Measurements from ENCODE around the gene ARHGEF10L. TPM values are rescaled to one million over a fixed set of nuclear protein-coding genes. Genes with fewer than 3 reads are reported as not detected.

ARHGEF10L gene
- total RNA-seq, 1 donor from 2014 or later, result 3.1 TPM

GRCh38 chr1:17521946-17522612 is 17.4 kb upstream of the ARHGEF10L start:
- H3K36me3 Mint-ChIP-seq (ENCODE audit: low read depth, unreplicated experiment), result no peaks in the 10 kb centered on the region
- no peak overlapping the region for H3K4me3 Mint-ChIP-seq (ENCODE audit: unreplicated experiment)
- no peak for TF ChIP-seq CTCF (IDR thresholded peaks at IDR 0.05; ENCODE audit: unreplicated experiment)
- DNase-seq (ENCODE audit: low spot score), result no peak
- no peaks in the 10 kb centered on the region for H3K9me3 Mint-ChIP-seq (ENCODE audit: unreplicated experiment)
- peaks cover 14% of the 10 kb centered on the region for H3K27me3 Mint-ChIP-seq (ENCODE audit: unreplicated experiment)
- H3K4me1 Mint-ChIP-seq (ENCODE audit: unreplicated experiment), result no peaks in the 10 kb centered on the region
- H3K27ac Mint-ChIP-seq (ENCODE audit: unreplicated experiment), result no peak overlapping the region

- no peaks in the 10 kb centered on the region for H3K9me3 Mint-ChIP-seq (ENCODE audit: unreplicated experiment)
- TF ChIP-seq CTCF (IDR thresholded peaks at IDR 0.05; ENCODE audit: unreplicated experiment), result no peak
- H3K27me3 Mint-ChIP-seq (ENCODE audit: unreplicated experiment), result peaks cover 19% of the 10 kb centered on the region
- no peak overlapping the region for H3K27ac Mint-ChIP-seq (ENCODE audit: unreplicated experiment)
- no peaks in the 10 kb centered on the region for H3K36me3 Mint-ChIP-seq (ENCODE audit: low read depth, unreplicated experiment)
- no peak for DNase-seq (ENCODE audit: low spot score)
- H3K4me3 Mint-ChIP-seq (ENCODE audit: unreplicated experiment), result no peak overlapping the region
- no peaks in the 10 kb centered on the region for H3K4me1 Mint-ChIP-seq (ENCODE audit: unreplicated experiment)
Measured at GRCh38 chr1:17523321-17524041, 16.0 kb upstream of the ARHGEF10L start.

DNA sequence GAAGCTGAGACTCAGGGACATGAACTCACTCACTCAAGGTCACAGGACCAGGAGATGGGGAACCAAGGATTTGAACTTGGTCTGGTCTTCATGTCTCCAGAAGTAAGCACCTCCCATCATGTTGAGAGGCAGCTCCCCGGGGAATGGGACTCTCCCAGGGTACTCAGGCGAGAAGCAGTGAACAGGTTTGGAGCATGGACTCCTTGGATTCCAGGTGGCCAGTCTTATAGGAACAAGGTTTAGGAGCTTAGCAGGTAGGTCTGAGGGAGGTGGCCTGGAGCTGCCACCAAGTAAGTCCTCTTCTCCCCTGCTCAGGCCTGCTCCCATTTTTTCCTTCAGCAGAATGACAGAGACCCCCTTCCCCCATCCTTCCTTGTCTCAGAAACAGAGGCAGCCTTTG is 14.9 kb upstream of the ARHGEF10L start:
- Mint-ChIP-seq H3K4me1 (ENCODE audit: unreplicated experiment) (no peaks in the 10 kb centered on the region), H3K27ac (ENCODE audit: unreplicated experiment) (no peak overlapping the region), H3K36me3 (ENCODE audit: low read depth, unreplicated experiment) (no peaks in the 10 kb centered on the region), H3K9me3 (ENCODE audit: unreplicated experiment) (no peaks in the 10 kb centered on the region), H3K4me3 (ENCODE audit: unreplicated experiment) (no peak overlapping the region), H3K27me3 (ENCODE audit: unreplicated experiment) (peaks cover 11% of the 10 kb centered on the region)
- TF ChIP-seq CTCF (IDR thresholded peaks at IDR 0.05; ENCODE audit: unreplicated experiment), result no peak
- no peak for DNase-seq (ENCODE audit: low spot score)

- Mint-ChIP-seq H3K36me3 (ENCODE audit: low read depth, unreplicated experiment) (no peaks in the 10 kb centered on the region), H3K27me3 (ENCODE audit: unreplicated experiment) (peaks cover 6% of the 10 kb centered on the region), H3K9me3 (ENCODE audit: unreplicated experiment) (no peaks in the 10 kb centered on the region), H3K27ac (ENCODE audit: unreplicated experiment) (no peak overlapping the region), H3K4me3 (ENCODE audit: unreplicated experiment) (no peak overlapping the region), H3K4me1 (ENCODE audit: unreplicated experiment) (no peaks in the 10 kb centered on the region)
- DNase-seq (ENCODE audit: low spot score), result no peak
- TF ChIP-seq CTCF (IDR thresholded peaks at IDR 0.05; ENCODE audit: unreplicated experiment), result no peak
Measured at GRCh38 chr1:17525996-17526686, 13.4 kb upstream of the ARHGEF10L start.
